ENCODE measurements around the gene KIF26A.
"Not testable (repeated sequence)": the region's sequence is repeated elsewhere in the genome, so short reads cannot be mapped to it uniquely, and the experiment has no call there.

KIF26A gene

DNA sequence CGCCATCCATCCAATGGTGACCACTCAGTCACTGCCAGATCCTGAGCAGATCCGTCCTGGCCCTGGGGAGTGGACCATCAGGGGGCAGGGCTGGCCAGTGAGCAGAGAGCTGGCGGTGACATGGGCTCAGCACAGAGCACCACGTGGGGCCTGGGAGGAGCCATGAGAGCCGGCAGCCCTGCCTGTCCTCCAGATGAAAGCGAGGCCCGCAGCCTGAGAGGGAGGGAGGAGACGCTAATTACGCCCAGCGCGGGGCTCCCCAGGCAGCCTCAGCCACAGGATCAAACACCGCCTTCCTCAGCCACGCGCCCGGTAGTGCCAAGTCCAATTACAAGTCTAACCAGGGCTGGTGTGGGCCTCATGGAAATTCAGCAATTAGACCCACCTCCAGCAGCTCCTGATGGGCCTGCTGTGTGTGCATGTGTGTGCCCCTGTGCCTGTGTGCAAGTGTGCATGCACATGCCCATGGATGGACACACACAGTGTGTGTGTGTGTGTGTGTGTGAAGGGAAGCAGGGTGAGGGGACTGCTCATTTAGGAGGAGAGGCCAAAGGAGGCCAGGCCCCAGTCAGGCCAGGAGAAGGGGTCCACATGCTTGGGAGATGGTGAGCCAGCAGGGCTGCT, 68.0 kb downstream of the KIF26A start:
- peak overlapping the region; percentile 47 for H3K27ac ChIP-seq
- no peaks in the 10 kb centered on the region for H3K27me3 ChIP-seq (ENCODE audit: insufficient read depth, low read depth, severe bottlenecking)
- no peaks in the 10 kb centered on the region for H3K9me3 ChIP-seq (ENCODE audit: severe bottlenecking)
- H3K36me3 ChIP-seq: no peaks in the 10 kb centered on the region
- TF ChIP-seq, protein P1, sequence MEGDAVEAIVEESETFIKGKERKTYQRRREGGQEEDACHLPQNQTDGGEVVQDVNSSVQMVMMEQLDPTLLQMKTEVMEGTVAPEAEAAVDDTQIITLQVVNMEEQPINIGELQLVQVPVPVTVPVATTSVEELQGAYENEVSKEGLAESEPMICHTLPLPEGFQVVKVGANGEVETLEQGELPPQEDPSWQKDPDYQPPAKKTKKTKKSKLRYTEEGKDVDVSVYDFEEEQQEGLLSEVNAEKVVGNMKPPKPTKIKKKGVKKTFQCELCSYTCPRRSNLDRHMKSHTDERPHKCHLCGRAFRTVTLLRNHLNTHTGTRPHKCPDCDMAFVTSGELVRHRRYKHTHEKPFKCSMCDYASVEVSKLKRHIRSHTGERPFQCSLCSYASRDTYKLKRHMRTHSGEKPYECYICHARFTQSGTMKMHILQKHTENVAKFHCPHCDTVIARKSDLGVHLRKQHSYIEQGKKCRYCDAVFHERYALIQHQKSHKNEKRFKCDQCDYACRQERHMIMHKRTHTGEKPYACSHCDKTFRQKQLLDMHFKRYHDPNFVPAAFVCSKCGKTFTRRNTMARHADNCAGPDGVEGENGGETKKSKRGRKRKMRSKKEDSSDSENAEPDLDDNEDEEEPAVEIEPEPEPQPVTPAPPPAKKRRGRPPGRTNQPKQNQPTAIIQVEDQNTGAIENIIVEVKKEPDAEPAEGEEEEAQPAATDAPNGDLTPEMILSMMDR (IDR thresholded peaks at IDR 0.05; ENCODE audit: low read depth, low read length): peak; percentile 35
- DNase-seq: peak; percentile 94
- no peak overlapping the region for H3K4me3 ChIP-seq (ENCODE audit: low read depth, low read length)

- Histone ChIP-seq H3K27me3 (ENCODE audit: insufficient read depth, low read depth, severe bottlenecking) (no peaks in the 10 kb centered on the region), H3K27ac (no peak overlapping the region; the same call in 1 of the 2 replicates), H3K36me3 (no peaks in the 10 kb centered on the region), H3K9me3 (ENCODE audit: severe bottlenecking) (no peaks in the 10 kb centered on the region), H3K4me3 (ENCODE audit: low read depth, low read length) (no peak overlapping the region)
- TF ChIP-seq, protein P1 (IDR thresholded peaks at IDR 0.05; ENCODE audit: low read depth, low read length): no peak
- DNase-seq: no peak
Observed at GRCh38 chr14:104207142-104208014, 69.0 kb downstream of the KIF26A start.

GRCh38 chr14:104208015-104208295, 69.6 kb downstream of the KIF26A start:
- not testable (repeated sequence) for H3K9me3 ChIP-seq (ENCODE audit: severe bottlenecking); DNase-seq; H3K36me3 ChIP-seq; H3K27me3 ChIP-seq (ENCODE audit: insufficient read depth, low read depth, severe bottlenecking); H3K4me3 ChIP-seq (ENCODE audit: low read depth, low read length); H3K27ac ChIP-seq

GRCh38 chr14:104208331-104208730, 69.9 kb downstream of the KIF26A start:
- H3K27ac ChIP-seq; H3K4me3 ChIP-seq (ENCODE audit: low read depth, low read length); DNase-seq; H3K9me3 ChIP-seq (ENCODE audit: severe bottlenecking); H3K27me3 ChIP-seq (ENCODE audit: insufficient read depth, low read depth, severe bottlenecking); H3K36me3 ChIP-seq: not testable (repeated sequence)

- not testable (repeated sequence) for H3K27ac ChIP-seq; H3K27me3 ChIP-seq (ENCODE audit: insufficient read depth, low read depth, severe bottlenecking); H3K4me3 ChIP-seq (ENCODE audit: low read depth, low read length); DNase-seq; H3K9me3 ChIP-seq (ENCODE audit: severe bottlenecking); H3K36me3 ChIP-seq
Observed at GRCh38 chr14:104209071-104209470, 70.7 kb downstream of the KIF26A start.

- TF ChIP-seq, protein P1 (IDR thresholded peaks at IDR 0.05; ENCODE audit: low read depth, low read length): no peak
- Histone ChIP-seq H3K27me3 (ENCODE audit: insufficient read depth, low read depth, severe bottlenecking) (no peaks in the 10 kb centered on the region), H3K36me3 (no peaks in the 10 kb centered on the region), H3K4me3 (ENCODE audit: low read depth, low read length) (no peak overlapping the region), H3K9me3 (ENCODE audit: severe bottlenecking) (no peaks in the 10 kb centered on the region), H3K27ac (peak overlapping the region; percentile 64)
- DNase-seq: no peak
Observed at GRCh38 chr14:104209985-104210816, 71.8 kb downstream of the KIF26A start.

GRCh38 chr14:104210817-104211195, 72.4 kb downstream of the KIF26A start:
- TF ChIP-seq, protein P1 (IDR thresholded peaks at IDR 0.05; ENCODE audit: low read depth, low read length): no peak
- H3K9me3 ChIP-seq (ENCODE audit: severe bottlenecking): no peaks in the 10 kb centered on the region
- peak overlapping the region; percentile 64 for H3K27ac ChIP-seq
- H3K4me3 ChIP-seq (ENCODE audit: low read depth, low read length): no peak overlapping the region
- DNase-seq: no peak
- no peaks in the 10 kb centered on the region for H3K27me3 ChIP-seq (ENCODE audit: insufficient read depth, low read depth, severe bottlenecking)
- H3K36me3 ChIP-seq: no peaks in the 10 kb centered on the region

Measured in WERI-Rb-1 (cell line).